Esophagus muscularis mucosa (tissue), 4 donors: Measurements from ENCODE around the gene AATK. TPM values are rescaled to one million over a fixed set of nuclear protein-coding genes. Genes with fewer than 3 reads are reported as not detected.

Experiments used
- DNase-seq: peaks from one replicate; pipeline ENCODE4 v3.0.0-alpha.2; 2017; ENCODE audit errors: extremely low spot score
- H3K27ac ChIP-seq, 4 donors: fragments of 200-600 bp; sonication (generic); replicated peaks in 1 of 4; 1 replicate in 3 of 4; 2 replicates in 1 of 4; pipeline ENCODE4 v1.5.1; 2016 to 2019; ENCODE audit warnings: mild to moderate bottlenecking in 1 of 4
- H3K27me3 ChIP-seq, 4 donors: fragments of 200-600 bp; sonication (generic); one replicate each; pipeline versions ENCODE4 v1.5.1 to v1.6.0; 2016 to 2019
- H3K36me3 ChIP-seq, 4 donors: fragments of 200-600 bp; sonication (generic); one replicate each; pipeline ENCODE4 v1.5.1; 2016 to 2019
- H3K4me1 ChIP-seq, 4 donors: fragments of 200-600 bp; sonication (generic); one replicate each; pipeline ENCODE4 v1.5.1; 2016 to 2019
- H3K4me3 ChIP-seq, 4 donors: fragments of 200-600 bp; sonication (generic); 1 replicate in 2 of 4; 2 replicates in 2 of 4; pipeline ENCODE4 v1.5.1; 2016 to 2019; ENCODE audit warnings: mild to moderate bottlenecking in 4 of 4, moderate library complexity in 1 of 4
- H3K9me3 ChIP-seq, 4 donors: fragments of 200-600 bp; sonication (generic); 1 replicate in 3 of 4; 2 replicates in 1 of 4; pipeline ENCODE4 v1.5.1; 2016 to 2019
- CTCF ChIP-seq, 3 experiments: fragments of 200-600 bp in 2 of 3; fragments of 450-650 bp in 1 of 3; sonication (generic) in 2 of 3; IDR thresholded peaks; one replicate each; pipeline ENCODE4 v1.5.1; 2017 to 2019; ENCODE audit warnings: antibody characterized with exemption in 3 of 3, mild to moderate bottlenecking in 2 of 3, moderate library complexity in 1 of 3
- EP300 ChIP-seq: sonication (generic); formaldehyde crosslinking; IDR thresholded peaks from one replicate; pipeline ENCODE4 v1.6.1; 2017; ENCODE audit warnings: antibody characterized with exemption
- POLR2A ChIP-seq: fragments of 450-650 bp; IDR thresholded peaks from one replicate; pipeline ENCODE4 v1.6.1; 2017; ENCODE audit warnings: antibody characterized with exemption, moderate library complexity, mild to moderate bottlenecking, low read depth
- POLR2AphosphoS5 ChIP-seq, 2 donors: sonication (generic); formaldehyde crosslinking; IDR thresholded peaks; one replicate each; pipeline ENCODE4 v1.6.1; 2017; ENCODE audit warnings: antibody characterized with exemption in 2 of 2
- WGBS: methylation state at CpG from one replicate; pipeline ENCODE4 v1.1.5; 2018; 5-methylcytosine and 5-hydroxymethylcytosine counted together
- intact Hi-C: fragments of 100-400 bp; cut with DNase I; formaldehyde crosslinking; loops from one replicate; pipeline ENCODE4 v1.15.1; 2023
- total RNA-seq, 4 donors: library from RNA; depleted of rRNA; stranded (reverse); fragments of >200 nt; gene quantifications; one replicate each; pipeline versions ENCODE4 v1.1.0 to v1.2.1, GENCODE V29; 2016

Gene AATK
- total RNA-seq, 4 donors from 2014 or later: 13.7 to 24.6 (median 16.0) TPM

GRCh38 chr17:81160747-81161453, 5.1 kb downstream of the AATK start:
- Histone ChIP-seq H3K4me1 (peaks cover 10 to 28% (median 24%) of the 10 kb centered on the region in 4 donors), H3K27ac (no peak overlapping the region), H3K36me3 (no peaks in the 10 kb centered on the region), H3K4me3 (peak overlapping the region in 2 of 4 donors; percentile 34 to 48), H3K9me3 (no peaks in the 10 kb centered on the region), H3K27me3 (peaks cover 0 to 8% (median 2%) of the 10 kb centered on the region in 4 donors)
- 64% methylated on average over 19 of the region's 32 CpGs for WGBS
- no peak for DNase-seq
- TF ChIP-seq POLR2AphosphoS5 (IDR thresholded peaks at IDR 0.05): no peak
- TF ChIP-seq CTCF (IDR thresholded peaks at IDR 0.05): no peak
- TF ChIP-seq POLR2A: no peak
- no peak for TF ChIP-seq EP300
- intact Hi-C loops: no loop called here

- DNase-seq: no peak
- Histone ChIP-seq H3K4me1 (peaks cover 6 to 23% (median 19%) of the 10 kb centered on the region in 4 donors), H3K27ac (peak overlapping the region in 1 of 4 donors; percentile 30), H3K27me3 (peaks cover 0 to 4% (median 0%) of the 10 kb centered on the region in 4 donors), H3K36me3 (no peaks in the 10 kb centered on the region), H3K9me3 (no peaks in the 10 kb centered on the region), H3K4me3 (peak overlapping the region; percentile 34 to 48 (median 38))
- TF ChIP-seq POLR2AphosphoS5 (IDR thresholded peaks at IDR 0.05) (peak; percentile 8 to 18), CTCF (IDR thresholded peaks at IDR 0.05) (no peak)
- intact Hi-C loops: no loop called here
- WGBS: 17% methylated on average over 3 of the region's 28 CpGs
These were observed 5.7 kb downstream of the AATK start for GRCh38 chr17:81160306-81160705.

- peaks cover under 1 to 17% (median 13%) of the 10 kb centered on the region in 4 donors for H3K4me1 ChIP-seq
- WGBS: 92% methylated on average over 9 of the region's 25 CpGs
- H3K9me3 ChIP-seq: no peaks in the 10 kb centered on the region
- H3K27me3 ChIP-seq: peaks cover 0 to 4% (median 0%) of the 10 kb centered on the region in 4 donors
- H3K4me3 ChIP-seq: peak overlapping the region; percentile 34 to 48 (median 38)
- intact Hi-C loops: no loop called here
- TF ChIP-seq POLR2A: no peak
- no peaks in the 10 kb centered on the region for H3K36me3 ChIP-seq
- no peak for DNase-seq
- peak overlapping the region in 1 of 4 donors; percentile 30 for H3K27ac ChIP-seq
These were observed 6.3 kb downstream of the AATK start for GRCh38 chr17:81159611-81160265.

GRCh38 chr17:81158688-81159590, 7.1 kb downstream of the AATK start:
- Histone ChIP-seq H3K27me3 (peaks cover 0 to 4% (median 0%) of the 10 kb centered on the region in 4 donors), H3K9me3 (no peaks in the 10 kb centered on the region), H3K36me3 (no peaks in the 10 kb centered on the region), H3K4me1 (peaks cover 0 to 12% (median 7%) of the 10 kb centered on the region in 4 donors), H3K27ac (no peak overlapping the region), H3K4me3 (no peak overlapping the region)
- no peak for DNase-seq
- intact Hi-C loops: no loop called here
- TF ChIP-seq POLR2AphosphoS5 (IDR thresholded peaks at IDR 0.05) (no peak), CTCF (IDR thresholded peaks at IDR 0.05) (no peak), EP300 (no peak), POLR2A (no peak)
- WGBS: 92% methylated on average over 36 of the region's 43 CpGs
